Natural killer cell (primary cell): ENCODE measurements around the gene MID1. TPM values are rescaled to one million over a fixed set of nuclear protein-coding genes. Genes with fewer than 3 reads are reported as not detected.

Experiments
- ATAC-seq, 3 donors: fragments of 150-1000 bp in 2 of 3; fragments of 200-7000 bp in 1 of 3; cut with Tn5 transposase; 1 replicate in 1 of 3; 2 replicates in 2 of 3; pipeline ENCODE4 v1.10.0; 2021; ENCODE audit warnings: mild to moderate bottlenecking in 2 of 3, moderate library complexity in 2 of 3
- DNase-seq, 2 donors: peaks; one replicate each; pipeline versions ENCODE4 v3.0.0 to v3.0.0-alpha.2; 2013 to 2021; ENCODE audit warnings: mixed read lengths in 1 of 2
- H3K27ac ChIP-seq: one replicate; pipeline ENCODE4 v1.5.1; 2013; ENCODE audit warnings: mild to moderate bottlenecking, low read length
- H3K27me3 ChIP-seq: one replicate; pipeline ENCODE4 v1.6.1; 2013; ENCODE audit warnings: low read length; ENCODE audit not compliant: control insufficient read depth, insufficient read depth
- H3K36me3 ChIP-seq: one replicate; pipeline ENCODE4 v1.6.1; 2013; ENCODE audit warnings: low read length; ENCODE audit not compliant: control insufficient read depth, insufficient read depth
- H3K4me1 ChIP-seq: one replicate; pipeline ENCODE4 v1.6.1; 2013; ENCODE audit warnings: low read length; ENCODE audit not compliant: control insufficient read depth, insufficient read depth
- H3K4me3 ChIP-seq: one replicate; pipeline ENCODE4 v1.5.1; 2013; ENCODE audit warnings: low read length
- H3K9me3 ChIP-seq: one replicate; pipeline ENCODE4 v1.6.1; 2013; ENCODE audit warnings: low read length; ENCODE audit not compliant: control insufficient read depth, insufficient read depth
- H3K27ac Mint-ChIP-seq, 2 donors: one replicate each; pipeline ENCODE4 v1.8.0; 2022; ENCODE audit warnings: mild to moderate bottlenecking in 2 of 2, mixed read lengths in 2 of 2, moderate library complexity in 1 of 2
- H3K27me3 Mint-ChIP-seq, 2 donors: one replicate each; pipeline ENCODE4 v1.8.0; 2022; ENCODE audit warnings: low read depth in 2 of 2, mixed read lengths in 2 of 2
- H3K36me3 Mint-ChIP-seq: one replicate; pipeline ENCODE4 v1.8.0; 2022; ENCODE audit warnings: mixed read lengths
- H3K4me1 Mint-ChIP-seq, 2 donors: one replicate each; pipeline ENCODE4 v1.8.0; 2022; ENCODE audit warnings: mixed read lengths in 2 of 2
- H3K4me3 Mint-ChIP-seq: one replicate; pipeline ENCODE4 v1.8.0; 2022; ENCODE audit warnings: mild to moderate bottlenecking, moderate library complexity, mixed read lengths
- H3K9me3 Mint-ChIP-seq, 2 donors: one replicate each; pipeline ENCODE4 v1.8.0; 2022; ENCODE audit warnings: mixed read lengths in 2 of 2
- WGBS: methylation state at CpG from one replicate; pipeline ENCODE4 v1.1.7; 2013; ENCODE audit warnings: missing lambda C conversion rate; ENCODE audit not compliant: insufficient coverage; 5-methylcytosine and 5-hydroxymethylcytosine counted together
- intact Hi-C: fragments of 100-400 bp; cut with micrococcal nuclease; formaldehyde crosslinking; loops from one replicate; pipeline ENCODE4 v1.14.2; 2022
- total RNA-seq, 4 donors: library from RNA; stranded (reverse); fragments of 120-200 nt in 1 of 4; gene quantifications; one replicate each; pipeline versions ENCODE4 v1.2.3 to v1.2.4, GENCODE V29; 2013 to 2022
- TF ChIP-seq, protein P1 (sequence below): fragments of 200-600 bp; IDR thresholded peaks from one replicate; pipeline ENCODE4 v1.8.0; 2022; ENCODE audit warnings: antibody characterized with exemption

The MID1 gene
- total RNA-seq, 3 donors from 2014 or later (not counting 1 experiment from before 2014, with no cell fraction given) = not detected

DNA sequence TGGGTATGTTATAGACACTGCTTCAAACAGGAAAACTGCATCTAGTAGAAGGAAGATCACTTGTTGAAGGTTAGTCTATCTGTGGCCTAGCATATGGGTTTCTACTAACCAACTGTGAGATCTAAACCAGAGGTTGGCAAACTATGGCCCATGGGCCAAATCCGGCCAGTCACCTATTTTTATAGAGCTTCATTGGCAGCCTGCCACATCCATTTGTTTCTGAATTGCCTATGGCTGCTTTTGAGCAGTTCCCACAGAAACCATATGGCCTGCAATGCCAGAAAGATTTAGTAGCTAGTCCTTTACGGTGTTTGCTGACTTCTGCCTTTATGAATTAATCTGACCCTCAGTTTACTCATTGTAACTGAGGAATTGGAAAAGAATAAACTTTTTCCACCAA, 71.1 kb downstream of the MID1 start:
- Mint-ChIP-seq H3K4me3 (no peak overlapping the region), H3K27ac (no peak overlapping the region), H3K36me3 (no peaks in the 10 kb centered on the region), H3K9me3 (no peaks in the 10 kb centered on the region), H3K4me1 (no peaks in the 10 kb centered on the region), H3K27me3 (no peaks in the 10 kb centered on the region)
- Histone ChIP-seq H3K4me1 (no peaks in the 10 kb centered on the region), H3K4me3 (no peak overlapping the region), H3K36me3 (no peaks in the 10 kb centered on the region), H3K9me3 (no peaks in the 10 kb centered on the region), H3K27me3 (no peaks in the 10 kb centered on the region), H3K27ac (no peak overlapping the region)
- TF ChIP-seq, protein P1, sequence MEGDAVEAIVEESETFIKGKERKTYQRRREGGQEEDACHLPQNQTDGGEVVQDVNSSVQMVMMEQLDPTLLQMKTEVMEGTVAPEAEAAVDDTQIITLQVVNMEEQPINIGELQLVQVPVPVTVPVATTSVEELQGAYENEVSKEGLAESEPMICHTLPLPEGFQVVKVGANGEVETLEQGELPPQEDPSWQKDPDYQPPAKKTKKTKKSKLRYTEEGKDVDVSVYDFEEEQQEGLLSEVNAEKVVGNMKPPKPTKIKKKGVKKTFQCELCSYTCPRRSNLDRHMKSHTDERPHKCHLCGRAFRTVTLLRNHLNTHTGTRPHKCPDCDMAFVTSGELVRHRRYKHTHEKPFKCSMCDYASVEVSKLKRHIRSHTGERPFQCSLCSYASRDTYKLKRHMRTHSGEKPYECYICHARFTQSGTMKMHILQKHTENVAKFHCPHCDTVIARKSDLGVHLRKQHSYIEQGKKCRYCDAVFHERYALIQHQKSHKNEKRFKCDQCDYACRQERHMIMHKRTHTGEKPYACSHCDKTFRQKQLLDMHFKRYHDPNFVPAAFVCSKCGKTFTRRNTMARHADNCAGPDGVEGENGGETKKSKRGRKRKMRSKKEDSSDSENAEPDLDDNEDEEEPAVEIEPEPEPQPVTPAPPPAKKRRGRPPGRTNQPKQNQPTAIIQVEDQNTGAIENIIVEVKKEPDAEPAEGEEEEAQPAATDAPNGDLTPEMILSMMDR = no peak
- ATAC-seq = no peak
- intact Hi-C loops = no loop called here
- 80% methylated on average over 2 of the region's 2 CpGs for WGBS
- DNase-seq = no peak

DNA sequence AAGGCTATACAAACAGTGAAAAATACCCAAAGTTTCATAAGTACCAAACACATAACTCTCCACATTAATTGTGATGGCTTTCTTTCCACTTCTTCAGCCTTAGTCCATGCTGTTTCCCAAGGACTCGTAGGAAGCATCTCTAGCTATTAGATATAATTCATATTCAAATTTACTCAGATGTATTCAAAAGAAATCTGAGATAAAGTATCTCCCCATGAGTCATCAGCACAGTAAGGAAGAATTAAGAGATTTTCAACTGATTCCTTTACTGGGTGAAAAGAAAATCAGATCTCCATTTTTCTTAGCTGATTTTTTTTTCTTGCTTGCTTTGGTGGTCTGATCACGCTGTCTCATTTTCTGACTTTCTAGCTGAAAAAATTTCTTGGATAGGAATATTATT, 71.7 kb downstream of the MID1 start:
- Mint-ChIP-seq H3K27ac (no peak overlapping the region), H3K36me3 (no peaks in the 10 kb centered on the region), H3K9me3 (no peaks in the 10 kb centered on the region), H3K4me1 (no peaks in the 10 kb centered on the region), H3K27me3 (no peaks in the 10 kb centered on the region), H3K4me3 (no peak overlapping the region)
- DNase-seq (no peak), ATAC-seq (no peak)
- intact Hi-C loops = no loop called here
- TF ChIP-seq, protein P1 = no peak
- Histone ChIP-seq H3K4me1 (no peaks in the 10 kb centered on the region), H3K27ac (no peak overlapping the region), H3K27me3 (no peaks in the 10 kb centered on the region), H3K9me3 (no peaks in the 10 kb centered on the region), H3K4me3 (no peak overlapping the region), H3K36me3 (no peaks in the 10 kb centered on the region)
- no CpG with 5 or more reads among the region's 2 CpGs for WGBS

DNA sequence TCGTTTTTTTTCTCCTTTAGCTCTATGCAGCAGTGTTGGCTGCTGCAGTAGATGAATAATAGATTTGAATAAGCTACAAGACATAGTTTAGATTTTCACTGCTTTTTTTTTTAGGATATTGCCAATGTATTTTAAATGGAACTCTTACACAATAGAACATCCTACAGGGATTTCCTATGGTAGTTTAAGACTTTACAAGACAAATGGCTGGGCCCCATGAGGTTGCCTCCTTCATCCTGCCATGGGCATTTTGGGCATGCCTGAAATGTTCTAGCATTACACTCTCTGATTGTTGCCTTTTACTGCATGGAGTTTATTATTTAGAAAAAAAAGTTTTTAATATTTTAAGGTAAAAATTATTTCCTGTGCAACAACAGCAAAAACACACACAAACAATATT, 74.5 kb downstream of the MID1 start:
- Histone ChIP-seq H3K4me3 (no peak overlapping the region), H3K27ac (no peak overlapping the region), H3K36me3 (no peaks in the 10 kb centered on the region), H3K4me1 (no peaks in the 10 kb centered on the region), H3K27me3 (no peaks in the 10 kb centered on the region), H3K9me3 (no peaks in the 10 kb centered on the region)
- H3K36me3 Mint-ChIP-seq = no peaks in the 10 kb centered on the region
- TF ChIP-seq, protein P1 = no peak
- DNase-seq (no peak), ATAC-seq (no peak)
- no peaks in the 10 kb centered on the region for H3K27me3 Mint-ChIP-seq
- H3K4me1 Mint-ChIP-seq = no peaks in the 10 kb centered on the region
- no CpG with 5 or more reads among the region's 1 CpG for WGBS
- H3K4me3 Mint-ChIP-seq = no peak overlapping the region
- H3K9me3 Mint-ChIP-seq = no peaks in the 10 kb centered on the region
- intact Hi-C loops = no loop called here
- no peak overlapping the region for H3K27ac Mint-ChIP-seq

DNA sequence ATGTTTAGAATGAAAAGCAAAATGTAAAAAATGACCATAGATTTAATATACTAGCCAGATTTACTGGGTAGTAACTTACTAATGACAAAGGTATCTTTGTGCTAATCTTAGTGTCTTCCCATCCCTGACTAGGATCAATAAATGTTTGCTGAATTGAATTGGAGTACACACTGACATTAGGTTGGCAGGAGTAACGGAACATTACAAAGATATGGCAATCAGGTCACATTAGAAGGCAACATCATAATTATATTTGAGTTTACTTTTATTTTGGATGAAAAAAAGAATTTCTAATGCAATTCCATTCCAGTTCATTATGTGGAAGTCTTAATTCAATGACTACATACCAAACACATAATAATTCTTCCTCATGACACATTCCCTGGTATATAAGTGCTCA, 77.8 kb downstream of the MID1 start:
- WGBS = no CpG with 5 or more reads among the region's 1 CpG
- Mint-ChIP-seq H3K27me3 (peaks cover 0 to 7% of the 10 kb centered on the region in 2 donors), H3K36me3 (no peaks in the 10 kb centered on the region), H3K9me3 (no peaks in the 10 kb centered on the region), H3K4me1 (no peaks in the 10 kb centered on the region), H3K4me3 (no peak overlapping the region), H3K27ac (no peak overlapping the region)
- intact Hi-C loops = no loop called here
- DNase-seq = no peak
- Histone ChIP-seq H3K27me3 (no peaks in the 10 kb centered on the region), H3K36me3 (no peaks in the 10 kb centered on the region), H3K27ac (no peak overlapping the region), H3K4me3 (no peak overlapping the region), H3K4me1 (no peaks in the 10 kb centered on the region), H3K9me3 (no peaks in the 10 kb centered on the region)
- TF ChIP-seq, protein P1 = no peak
- ATAC-seq = no peak
